Mononuclear cell (primary cell): Measurements from ENCODE around the gene ATG101. TPM values are rescaled to one million over a fixed set of nuclear protein-coding genes. Genes with fewer than 3 reads are reported as not detected.

ENCODE experiments used
- H3K27me3 ChIP-seq: 2 replicates; pipeline ENCODE4 v1.6.0; 2011; ENCODE audit warnings: low read length, control low read depth; ENCODE audit not compliant: insufficient read depth
- H3K4me1 ChIP-seq: 2 replicates; pipeline ENCODE4 v1.5.1; 2011; ENCODE audit warnings: mild to moderate bottlenecking, low read length, control low read depth; ENCODE audit not compliant: insufficient read depth
- H3K4me3 ChIP-seq: 2 replicates; pipeline ENCODE4 v1.5.1; 2011; ENCODE audit warnings: mild to moderate bottlenecking, low read length, moderate library complexity
- H3K9me3 ChIP-seq: 2 replicates; pipeline ENCODE4 v1.5.1; 2011; ENCODE audit warnings: low read depth, mild to moderate bottlenecking, control low read depth, low read length
- total RNA-seq: library from RNA; depleted of rRNA; stranded (reverse); fragments of >200 nt; gene quantifications from one replicate; pipeline ENCODE4 v1.2.3, GENCODE V29; 2012

ATG101 gene
- total RNA-seq, 1 donor: 11.9 TPM

DNA sequence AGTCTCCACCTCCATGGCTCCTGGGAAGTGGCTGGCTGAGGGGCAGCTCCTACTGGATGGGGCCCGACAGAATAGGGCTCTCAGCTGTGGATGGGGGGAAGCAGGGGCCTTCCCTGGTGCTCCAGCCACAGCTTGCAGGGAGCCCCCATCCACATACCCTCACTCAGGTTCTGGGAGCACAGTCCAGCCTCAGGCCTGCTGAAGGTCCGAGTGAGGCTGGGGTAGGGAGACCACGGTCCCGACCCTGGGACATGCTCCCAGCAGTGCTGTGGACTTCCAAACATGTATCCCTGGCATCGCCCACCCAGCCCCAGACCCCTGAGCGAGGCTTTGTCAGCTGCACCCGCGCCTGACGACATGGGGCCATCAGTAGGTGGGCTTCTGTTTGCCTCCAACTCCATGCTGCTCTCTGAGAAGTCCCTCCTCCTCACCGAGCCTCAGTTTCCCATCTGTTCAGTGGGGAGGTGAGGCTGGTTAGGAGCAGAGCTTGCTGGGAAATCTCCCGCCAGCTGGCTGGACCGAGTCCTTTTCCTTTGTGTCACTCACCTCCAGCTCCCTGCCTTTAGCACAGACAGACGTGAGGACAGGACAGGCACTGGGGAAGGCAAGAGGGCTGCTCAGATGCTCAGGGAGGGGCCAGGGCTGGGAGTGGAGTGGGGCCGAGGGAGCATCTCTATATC is 9.1 kb upstream of the ATG101 start:
- no peaks in the 10 kb centered on the region for H3K4me1 ChIP-seq
- no peak overlapping the region for H3K4me3 ChIP-seq

DNA sequence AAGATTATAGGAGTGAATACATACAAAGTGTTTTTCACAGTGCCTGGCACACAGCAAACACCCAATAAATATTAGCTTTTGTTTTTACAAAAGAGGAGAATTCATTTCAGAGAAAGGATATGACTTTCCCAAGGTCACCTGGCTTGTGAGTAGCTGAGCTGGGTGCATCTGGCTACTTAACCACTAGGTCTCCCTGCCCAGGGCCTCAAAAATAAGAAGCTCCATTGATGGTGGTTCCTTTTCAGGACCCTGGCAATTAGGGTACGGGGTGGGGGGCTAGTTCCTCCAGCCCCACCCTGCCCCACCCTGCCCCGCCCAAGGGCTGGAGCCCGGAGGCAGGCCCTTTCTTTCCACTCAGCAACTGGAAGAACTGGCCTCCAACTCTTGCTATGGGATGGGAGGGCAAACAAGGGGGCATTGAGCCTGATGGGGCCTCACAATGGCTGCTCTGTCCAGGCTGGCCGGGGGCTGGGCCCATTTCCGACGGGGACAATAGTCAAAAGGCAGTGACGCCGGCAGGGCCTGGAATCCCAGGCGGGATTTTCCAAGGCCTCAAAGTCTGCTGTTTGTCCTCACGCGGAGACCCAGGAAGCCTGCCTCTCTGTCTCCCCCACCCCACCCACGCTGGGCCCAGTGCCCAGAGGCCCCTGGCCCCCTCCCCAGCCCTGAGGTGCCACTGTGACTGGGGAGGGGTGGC is 8.2 kb upstream of the ATG101 start:
- Histone ChIP-seq H3K4me1 (no peaks in the 10 kb centered on the region), H3K4me3 (no peak overlapping the region), H3K9me3 (no peaks in the 10 kb centered on the region), H3K27me3 (no peaks in the 10 kb centered on the region)

More for the DNA sequence above, 9.1 kb upstream of the ATG101 start:
- no peaks in the 10 kb centered on the region for H3K27me3 ChIP-seq
- no peaks in the 10 kb centered on the region for H3K9me3 ChIP-seq

DNA sequence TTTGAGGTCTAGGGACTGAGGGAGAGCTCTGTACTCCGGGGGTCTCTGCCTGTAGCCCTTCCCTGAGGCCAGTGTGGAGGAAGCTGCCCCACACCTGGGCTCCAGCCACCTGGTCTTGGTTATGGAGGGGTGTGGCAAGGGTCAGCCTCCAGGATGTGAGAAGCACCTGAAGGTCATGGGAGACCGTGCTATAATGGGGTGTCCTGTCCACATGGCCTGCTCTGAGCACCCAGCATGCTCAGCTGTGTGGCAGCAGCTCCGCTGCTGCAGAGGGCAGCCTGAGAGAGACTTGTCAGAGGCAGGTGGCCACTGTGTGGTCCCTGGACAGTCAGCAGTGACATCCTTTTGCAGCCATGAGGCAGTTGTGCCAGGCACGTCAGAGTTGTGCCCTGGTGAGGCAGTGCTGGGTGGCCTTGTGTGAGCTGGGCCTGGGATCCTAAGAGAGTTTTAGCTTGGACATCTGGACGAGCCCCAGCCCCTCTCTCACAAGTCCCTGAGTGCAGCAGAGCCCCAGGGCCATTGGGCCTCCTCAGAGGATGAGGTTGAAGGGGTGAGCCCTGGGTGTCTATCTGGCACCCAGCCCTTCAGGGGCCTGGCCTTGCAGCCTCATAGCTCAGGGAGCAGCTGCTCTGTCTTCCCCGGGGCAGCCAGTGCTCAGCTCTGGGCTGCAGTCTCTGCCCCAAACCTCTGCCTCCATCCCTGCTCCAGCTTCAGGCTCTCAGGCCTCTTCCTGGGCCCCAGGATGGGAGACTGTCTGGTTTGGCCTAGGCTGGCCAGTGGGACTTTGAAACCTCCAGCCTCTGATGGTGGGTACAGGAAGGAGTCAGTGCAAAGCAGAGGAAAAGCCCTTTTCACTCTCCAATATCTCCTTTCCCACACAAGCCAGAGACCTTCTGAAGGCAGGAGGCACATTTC is 7.4 kb upstream of the ATG101 start:
- no peak overlapping the region for H3K4me3 ChIP-seq
- H3K27me3 ChIP-seq: no peaks in the 10 kb centered on the region
- no peaks in the 10 kb centered on the region for H3K4me1 ChIP-seq
- no peaks in the 10 kb centered on the region for H3K9me3 ChIP-seq

DNA sequence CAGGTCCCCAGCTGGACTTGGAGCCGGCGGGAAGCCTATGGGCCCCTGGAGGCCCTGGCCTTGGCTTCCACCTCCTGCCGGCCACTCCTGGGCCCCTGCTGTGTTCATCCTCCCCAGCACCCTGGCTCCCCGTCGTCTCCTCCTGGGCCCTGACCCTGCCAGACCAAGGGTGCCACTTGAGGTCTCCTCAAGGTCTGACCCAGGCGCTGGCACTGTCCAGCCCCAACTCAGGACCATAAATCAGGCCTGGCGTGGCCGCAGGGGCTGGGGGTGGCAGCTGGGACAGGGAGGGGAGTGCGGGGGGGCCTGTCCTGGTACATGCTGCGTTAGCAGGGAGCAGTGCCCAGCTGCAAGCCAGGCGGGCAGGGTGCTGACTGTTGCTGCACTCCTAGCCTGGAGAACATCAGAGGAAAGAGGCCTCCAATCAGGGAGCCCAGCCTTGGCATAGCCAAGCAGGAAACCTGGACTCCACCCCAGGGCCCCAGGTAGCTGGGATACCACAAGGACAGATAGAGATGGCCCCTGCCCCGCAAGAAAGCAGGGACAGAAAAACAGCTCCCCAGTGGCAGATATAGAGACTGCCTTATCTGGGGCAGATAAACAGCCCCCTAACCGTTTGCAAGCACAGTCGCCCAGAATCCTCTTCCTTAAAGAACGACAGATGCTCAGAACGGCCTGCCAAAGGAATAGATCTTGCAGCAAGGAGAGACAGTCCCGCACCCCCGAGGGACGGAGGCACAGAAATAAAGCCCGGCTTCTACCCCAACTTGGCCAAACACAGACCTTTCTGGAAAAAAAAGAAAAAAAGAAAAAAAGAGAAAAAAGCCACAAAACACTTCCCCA is 6.5 kb upstream of the ATG101 start:
- Histone ChIP-seq H3K4me3 (no peak overlapping the region), H3K4me1 (no peaks in the 10 kb centered on the region), H3K9me3 (no peaks in the 10 kb centered on the region), H3K27me3 (no peaks in the 10 kb centered on the region)

DNA sequence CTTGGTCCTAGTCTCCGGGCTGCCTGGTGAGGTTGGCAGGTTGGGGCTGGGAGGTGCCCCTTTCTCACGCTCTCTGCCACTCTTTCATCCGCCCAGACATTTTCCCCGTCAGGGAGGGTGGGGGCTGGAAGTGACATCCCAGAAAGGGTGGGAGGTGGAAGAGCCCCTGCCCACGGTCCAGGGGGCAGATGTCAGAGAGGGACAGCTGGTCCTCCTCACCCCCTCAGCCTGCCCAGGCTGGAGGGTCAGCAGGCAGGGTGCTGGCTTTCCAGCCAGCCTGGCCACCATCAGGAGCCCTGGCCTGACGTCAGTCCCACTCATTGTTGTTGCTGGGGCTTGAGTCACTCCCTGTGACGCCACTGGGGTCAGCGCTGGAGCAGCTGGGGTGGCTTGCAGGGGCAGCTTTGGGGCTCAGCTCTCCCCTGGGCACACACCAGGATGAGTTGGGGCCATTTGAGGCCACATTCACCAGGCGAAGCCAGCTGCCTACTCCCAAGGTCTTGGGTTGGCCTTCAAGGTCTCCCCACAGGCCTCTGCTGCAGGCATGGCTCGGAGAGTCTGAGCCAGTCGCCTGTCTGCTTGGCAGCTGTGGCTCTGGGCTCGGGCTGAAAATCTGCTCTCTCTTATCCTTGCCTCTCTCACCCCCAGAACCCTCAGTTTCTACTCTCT is 5.7 kb upstream of the ATG101 start:
- Histone ChIP-seq H3K4me1 (peaks cover 2% of the 10 kb centered on the region), H3K27me3 (no peaks in the 10 kb centered on the region), H3K4me3 (no peak overlapping the region), H3K9me3 (no peaks in the 10 kb centered on the region)

DNA sequence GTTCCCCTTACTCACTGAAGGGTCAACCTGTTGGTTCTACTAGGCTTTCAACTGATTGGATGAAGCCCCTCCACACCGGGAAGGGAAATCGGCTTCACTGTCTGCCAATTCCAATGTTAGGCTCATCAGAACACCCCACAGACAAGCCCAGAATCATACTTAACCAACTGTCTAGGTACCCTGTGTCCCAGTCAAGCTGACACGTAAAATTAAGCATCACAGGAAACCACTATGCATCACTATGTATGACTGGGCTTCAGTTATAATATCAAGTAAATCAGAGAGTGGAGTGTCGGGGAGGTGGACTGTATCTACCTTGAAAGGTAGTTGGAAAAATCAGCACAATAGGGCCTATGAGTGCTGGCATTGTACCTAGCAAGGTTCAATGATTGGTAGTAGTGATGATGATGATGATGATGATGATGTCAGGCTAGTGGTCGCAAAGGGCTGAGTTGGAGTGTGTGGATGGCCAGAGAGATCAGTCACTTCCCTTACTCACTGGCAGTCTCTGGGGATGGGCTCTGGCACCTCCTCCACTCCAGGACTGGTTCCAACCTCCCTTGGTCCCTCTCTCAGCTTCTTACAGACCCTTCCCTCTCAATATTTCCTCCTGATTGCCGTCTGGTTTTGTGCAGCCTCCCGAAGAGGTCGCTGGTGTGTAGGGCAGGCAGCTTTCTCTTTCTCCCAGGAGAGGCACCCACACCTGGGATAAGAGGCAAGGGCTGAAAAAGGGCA is 3.3 kb upstream of the ATG101 start:
- H3K4me3 ChIP-seq: no peak overlapping the region
- no peaks in the 10 kb centered on the region for H3K27me3 ChIP-seq
- no peaks in the 10 kb centered on the region for H3K9me3 ChIP-seq
- peaks cover 21% of the 10 kb centered on the region for H3K4me1 ChIP-seq

DNA sequence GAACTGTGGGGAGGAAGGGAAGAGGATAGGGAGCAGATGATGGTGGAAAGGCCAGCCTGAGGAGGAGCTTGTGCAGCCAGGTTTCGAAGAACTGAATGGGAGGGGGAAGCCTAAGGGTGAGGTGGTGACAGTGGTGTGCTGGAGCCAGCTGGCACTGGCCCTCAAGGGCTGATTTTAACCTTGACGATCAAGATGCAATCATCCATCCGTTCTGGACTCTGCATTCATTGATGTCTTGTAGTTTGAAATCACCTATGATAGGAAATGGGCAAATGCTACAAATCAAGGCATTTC is 2.8 kb upstream of the ATG101 start:
- H3K4me3 ChIP-seq: no peak overlapping the region
- H3K27me3 ChIP-seq: no peaks in the 10 kb centered on the region
- H3K9me3 ChIP-seq: no peaks in the 10 kb centered on the region
- peaks cover 23% of the 10 kb centered on the region for H3K4me1 ChIP-seq

DNA sequence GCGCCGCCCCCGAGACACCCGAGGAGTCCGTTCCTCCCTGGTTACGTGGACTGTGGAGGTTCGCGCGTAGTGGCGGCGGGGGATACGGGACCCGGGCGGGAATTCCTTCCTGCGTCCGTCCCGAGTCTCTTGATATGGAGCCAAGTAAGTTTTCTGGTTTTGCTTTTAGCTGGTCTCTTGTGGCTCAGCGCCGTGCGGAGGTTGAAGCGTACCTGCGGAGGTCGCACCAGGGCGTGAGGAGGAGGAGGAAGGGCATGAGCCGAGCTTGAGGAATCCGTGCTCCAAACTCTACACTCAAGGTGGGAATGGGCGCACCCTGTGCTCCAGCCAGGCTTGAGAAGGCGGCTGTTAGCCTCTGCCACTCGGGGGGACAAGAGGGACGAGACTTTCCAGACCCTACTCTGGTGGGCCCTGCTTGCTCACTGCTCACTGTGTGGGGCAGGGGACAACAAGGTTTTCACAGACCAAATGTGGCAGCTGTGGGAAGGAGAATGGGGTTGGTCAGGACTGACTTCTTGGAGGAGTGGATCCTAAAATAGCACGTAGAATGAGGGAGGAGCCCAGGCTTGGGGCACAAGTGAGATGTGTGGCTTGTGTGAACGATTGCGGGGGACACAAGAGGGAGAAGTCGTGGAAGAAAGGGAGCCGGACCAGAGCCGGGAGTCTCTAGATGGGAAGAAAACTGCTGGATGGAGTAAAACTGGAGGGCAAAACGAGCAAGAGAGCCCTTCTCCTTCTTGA is 577 bp downstream of the ATG101 start:
- Histone ChIP-seq H3K4me3 (peak overlapping the region; percentile 98), H3K9me3 (no peaks in the 10 kb centered on the region), H3K27me3 (no peaks in the 10 kb centered on the region), H3K4me1 (peaks cover 44% of the 10 kb centered on the region)

DNA sequence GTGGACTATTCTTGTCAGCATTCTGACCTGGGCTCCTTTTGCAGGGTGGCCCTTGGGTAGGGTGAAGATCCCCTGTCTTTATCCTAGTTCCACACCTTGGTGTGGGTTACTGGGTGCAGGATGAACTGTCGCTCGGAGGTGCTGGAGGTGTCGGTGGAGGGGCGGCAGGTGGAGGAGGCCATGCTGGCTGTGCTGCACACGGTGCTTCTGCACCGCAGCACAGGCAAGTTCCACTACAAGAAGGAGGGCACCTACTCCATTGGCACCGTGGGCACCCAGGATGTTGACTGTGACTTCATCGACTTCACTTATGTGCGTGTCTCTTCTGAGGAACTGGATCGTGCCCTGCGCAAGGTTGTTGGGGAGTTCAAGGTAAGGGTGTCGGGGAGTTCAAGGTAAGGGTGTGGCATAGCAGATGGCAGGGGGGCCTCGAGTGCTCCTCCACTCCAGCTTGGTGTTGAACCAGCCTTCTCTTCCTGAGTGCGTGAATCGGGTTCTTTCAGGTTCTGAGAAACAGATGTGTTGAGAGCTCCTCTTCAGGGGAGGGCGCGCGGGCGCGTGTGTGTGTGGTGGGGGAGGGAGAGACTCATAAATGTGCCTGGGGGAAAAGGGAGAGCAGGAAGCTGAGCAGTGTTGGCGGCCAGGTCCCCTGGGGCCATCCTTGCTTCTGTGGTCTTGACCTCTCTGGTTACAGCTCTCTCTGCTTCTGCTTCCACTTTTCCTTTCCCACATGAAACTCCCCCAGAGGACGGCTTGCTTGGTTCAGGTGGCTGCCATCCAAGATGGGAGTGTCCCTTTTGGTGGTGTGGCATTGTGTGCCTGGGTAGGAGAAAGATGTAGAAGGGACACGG is 4.0 kb downstream of the ATG101 start:
- H3K27me3 ChIP-seq: no peaks in the 10 kb centered on the region
- H3K4me3 ChIP-seq: no peak overlapping the region
- peaks cover 44% of the 10 kb centered on the region for H3K4me1 ChIP-seq
- H3K9me3 ChIP-seq: no peaks in the 10 kb centered on the region

DNA sequence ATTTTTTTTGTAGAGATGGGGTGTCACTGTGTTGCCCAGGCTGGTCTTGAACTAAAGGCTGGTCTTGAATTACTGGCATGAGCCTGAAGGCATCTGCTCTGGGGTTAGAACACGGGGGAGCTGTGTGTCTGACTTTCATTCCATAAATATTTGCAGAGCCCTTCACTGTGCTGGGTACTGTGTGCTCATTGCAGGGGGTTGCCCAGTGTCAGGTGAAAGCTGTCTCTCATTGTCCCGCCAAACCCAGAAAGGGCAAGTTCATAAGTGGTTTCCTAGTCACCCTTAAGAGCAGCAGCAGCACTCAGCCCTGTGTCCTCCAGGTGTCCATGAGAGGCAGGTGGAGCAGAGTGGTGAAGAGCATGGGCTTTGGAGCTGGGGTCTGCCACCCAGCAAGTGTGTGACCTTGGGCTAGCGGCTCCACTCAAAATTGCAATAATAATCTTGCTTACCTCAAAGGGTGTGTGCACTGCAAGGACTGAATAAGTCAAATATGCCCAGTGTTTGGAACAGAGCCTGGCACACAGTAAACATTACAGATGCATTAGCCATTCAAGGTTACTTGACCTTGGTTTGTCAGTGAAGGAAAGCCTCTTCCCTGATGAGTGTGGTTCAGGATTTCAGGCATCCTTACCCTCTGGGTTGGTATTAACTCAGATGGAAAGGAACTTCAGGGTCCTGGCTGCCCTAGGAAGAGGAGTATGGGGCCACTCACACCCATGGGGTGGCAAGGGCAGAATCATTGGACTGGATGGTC is 5.4 kb downstream of the ATG101 start:
- no peaks in the 10 kb centered on the region for H3K9me3 ChIP-seq

DNA sequence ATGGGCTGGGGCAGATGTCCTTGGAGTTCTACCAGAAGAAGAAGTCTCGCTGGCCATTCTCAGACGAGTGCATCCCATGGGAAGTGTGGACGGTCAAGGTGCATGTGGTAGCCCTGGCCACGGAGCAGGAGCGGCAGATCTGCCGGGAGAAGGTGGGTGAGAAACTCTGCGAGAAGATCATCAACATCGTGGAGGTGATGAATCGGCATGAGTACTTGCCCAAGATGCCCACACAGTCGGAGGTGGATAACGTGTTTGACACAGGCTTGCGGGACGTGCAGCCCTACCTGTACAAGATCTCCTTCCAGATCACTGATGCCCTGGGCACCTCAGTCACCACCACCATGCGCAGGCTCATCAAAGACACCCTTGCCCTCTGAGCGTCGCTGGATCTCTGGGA is 7.0 kb downstream of the ATG101 start:
- Histone ChIP-seq H3K9me3 (no peaks in the 10 kb centered on the region), H3K4me3 (no peak overlapping the region), H3K4me1 (peaks cover 32% of the 10 kb centered on the region)

More for the DNA sequence above, 5.4 kb downstream of the ATG101 start:
- H3K4me3 ChIP-seq: no peak overlapping the region
- H3K27me3 ChIP-seq: no peaks in the 10 kb centered on the region
- peaks cover 37% of the 10 kb centered on the region for H3K4me1 ChIP-seq

DNA sequence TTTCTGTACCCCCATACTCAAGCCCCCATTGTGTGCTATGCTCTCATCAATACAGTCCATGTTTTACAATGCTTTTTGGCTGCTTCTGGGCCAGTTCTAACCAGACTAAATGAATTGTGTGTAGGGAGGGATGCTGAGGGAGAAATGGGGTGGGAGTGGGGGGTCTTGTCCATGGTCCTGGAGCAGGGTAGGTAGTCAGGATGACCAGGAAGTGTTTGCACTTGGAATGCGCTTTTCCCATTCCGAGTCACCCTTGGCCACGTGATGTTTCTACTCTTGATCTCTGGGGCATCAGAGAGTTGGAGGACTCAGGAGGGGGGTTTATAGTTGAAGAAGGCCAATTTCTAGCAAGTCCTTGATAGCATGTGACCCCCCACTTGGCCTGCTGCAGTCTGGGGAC is 8.5 kb downstream of the ATG101 start:
- peaks cover 35% of the 10 kb centered on the region for H3K4me1 ChIP-seq
- no peaks in the 10 kb centered on the region for H3K27me3 ChIP-seq
- H3K9me3 ChIP-seq: no peaks in the 10 kb centered on the region
- H3K4me3 ChIP-seq: no peak overlapping the region

More for the DNA sequence above, 7.0 kb downstream of the ATG101 start:
- no peaks in the 10 kb centered on the region for H3K27me3 ChIP-seq
